ENCODE data around the gene LRGUK.

LRGUK gene

GRCh38 chr7:134085311-134085710, 41.8 kb upstream of the LRGUK start:
- TF ChIP-seq, protein P1, sequence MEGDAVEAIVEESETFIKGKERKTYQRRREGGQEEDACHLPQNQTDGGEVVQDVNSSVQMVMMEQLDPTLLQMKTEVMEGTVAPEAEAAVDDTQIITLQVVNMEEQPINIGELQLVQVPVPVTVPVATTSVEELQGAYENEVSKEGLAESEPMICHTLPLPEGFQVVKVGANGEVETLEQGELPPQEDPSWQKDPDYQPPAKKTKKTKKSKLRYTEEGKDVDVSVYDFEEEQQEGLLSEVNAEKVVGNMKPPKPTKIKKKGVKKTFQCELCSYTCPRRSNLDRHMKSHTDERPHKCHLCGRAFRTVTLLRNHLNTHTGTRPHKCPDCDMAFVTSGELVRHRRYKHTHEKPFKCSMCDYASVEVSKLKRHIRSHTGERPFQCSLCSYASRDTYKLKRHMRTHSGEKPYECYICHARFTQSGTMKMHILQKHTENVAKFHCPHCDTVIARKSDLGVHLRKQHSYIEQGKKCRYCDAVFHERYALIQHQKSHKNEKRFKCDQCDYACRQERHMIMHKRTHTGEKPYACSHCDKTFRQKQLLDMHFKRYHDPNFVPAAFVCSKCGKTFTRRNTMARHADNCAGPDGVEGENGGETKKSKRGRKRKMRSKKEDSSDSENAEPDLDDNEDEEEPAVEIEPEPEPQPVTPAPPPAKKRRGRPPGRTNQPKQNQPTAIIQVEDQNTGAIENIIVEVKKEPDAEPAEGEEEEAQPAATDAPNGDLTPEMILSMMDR (conservative IDR thresholded peaks at IDR 0.05): no peak
- no peak for TF ChIP-seq ZFX (IDR thresholded peaks at IDR 0.05)
- H3K27ac ChIP-seq: no peak overlapping the region

- H3K27ac ChIP-seq: no peak overlapping the region
- no peak for TF ChIP-seq ZFX (IDR thresholded peaks at IDR 0.05)
- TF ChIP-seq, protein P1 (conservative IDR thresholded peaks at IDR 0.05): no peak
Observed at GRCh38 chr7:134086998-134087735, 40.0 kb upstream of the LRGUK start.

DNA sequence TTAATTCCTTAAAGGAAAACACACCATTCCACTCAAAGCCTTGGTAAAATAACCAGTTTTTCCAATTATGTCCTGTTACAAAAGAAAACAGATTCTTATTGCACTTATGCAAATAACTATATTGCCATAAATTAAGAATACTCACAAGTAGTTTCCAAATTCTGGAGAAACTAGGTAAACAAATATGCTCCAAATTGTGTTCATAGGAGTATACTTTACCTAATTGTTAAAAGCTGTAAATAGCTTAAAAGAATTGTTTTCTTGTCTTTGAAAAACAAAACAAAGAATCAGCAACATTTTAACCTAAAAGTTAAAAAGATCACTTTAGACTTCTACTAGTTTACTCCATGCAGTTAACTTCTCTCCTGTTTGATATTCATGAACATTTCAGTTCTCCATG, 38.9 kb upstream of the LRGUK start:
- H3K27ac ChIP-seq: no peak overlapping the region
- TF ChIP-seq, protein P1 (conservative IDR thresholded peaks at IDR 0.05): no peak
- TF ChIP-seq ZFX (IDR thresholded peaks at IDR 0.05): no peak

GRCh38 chr7:134089446-134089845, 37.7 kb upstream of the LRGUK start:
- TF ChIP-seq ZFX (IDR thresholded peaks at IDR 0.05): no peak
- TF ChIP-seq, protein P1 (conservative IDR thresholded peaks at IDR 0.05): no peak
- no peak overlapping the region for H3K27ac ChIP-seq

DNA sequence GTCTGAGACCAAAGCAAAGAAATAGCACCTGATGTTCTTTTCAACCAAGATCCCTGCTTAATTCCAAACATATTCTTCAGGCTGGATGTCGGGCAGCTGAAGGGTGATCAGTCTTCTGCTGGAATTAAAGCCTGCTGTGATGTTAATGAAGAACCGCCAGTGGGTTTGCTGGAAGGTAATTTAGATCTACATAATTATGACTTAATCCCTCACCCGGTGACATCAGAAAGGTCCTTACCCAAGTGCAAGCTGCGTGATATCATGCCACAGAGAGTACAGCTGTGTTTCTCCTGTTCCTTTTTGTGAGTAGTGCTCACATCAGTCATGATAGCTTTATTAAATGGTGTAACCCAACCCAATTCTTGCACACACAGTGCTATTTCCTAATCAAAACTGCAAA, 29.1 kb upstream of the LRGUK start:
- TF ChIP-seq, protein P1 (conservative IDR thresholded peaks at IDR 0.05): no peak
- TF ChIP-seq ZFX (IDR thresholded peaks at IDR 0.05): no peak
- no peak overlapping the region for H3K27ac ChIP-seq

DNA sequence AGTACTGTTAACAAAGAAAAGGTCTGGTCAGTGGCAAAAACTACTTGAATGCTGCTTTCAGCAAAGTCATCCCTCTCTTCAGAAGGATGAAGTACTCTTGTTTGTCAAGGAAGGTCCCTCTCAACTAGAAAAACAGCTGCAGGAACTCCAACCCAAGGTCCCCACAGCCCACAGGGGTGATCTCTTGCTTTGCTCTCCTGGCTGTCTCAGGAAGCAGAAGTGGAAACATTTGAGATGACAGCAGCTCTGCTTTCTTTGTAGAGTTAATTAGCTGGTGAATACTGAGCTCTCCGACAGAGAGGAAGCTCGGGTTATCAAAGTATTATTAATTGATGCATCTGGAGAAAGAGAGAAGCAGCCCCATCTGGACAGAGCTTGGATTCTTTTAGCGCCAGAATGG, 25.4 kb upstream of the LRGUK start:
- no peak for TF ChIP-seq ZFX (IDR thresholded peaks at IDR 0.05)
- TF ChIP-seq, protein P1 (conservative IDR thresholded peaks at IDR 0.05): no peak
- H3K27ac ChIP-seq: no peak overlapping the region

DNA sequence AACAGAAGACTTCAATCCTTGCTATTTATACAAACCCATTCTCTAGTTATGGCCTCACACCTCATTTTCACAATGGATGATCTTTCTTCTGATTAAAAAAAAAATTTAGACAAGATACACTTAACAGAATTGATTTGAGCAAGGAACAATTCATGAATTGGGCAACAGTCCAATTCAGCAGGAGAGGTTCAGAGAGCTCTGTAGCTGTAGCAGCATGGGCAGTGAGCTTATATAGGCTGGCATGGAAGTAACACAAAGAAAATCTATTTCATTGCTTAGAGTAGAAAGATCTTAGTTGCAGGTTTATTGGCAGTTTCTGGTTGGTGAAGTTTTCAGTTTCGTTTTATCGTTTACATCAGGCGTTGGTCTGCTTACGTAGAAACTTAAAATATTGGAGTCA, 23.0 kb upstream of the LRGUK start:
- TF ChIP-seq, protein P1 (conservative IDR thresholded peaks at IDR 0.05): no peak
- no peak for TF ChIP-seq ZFX (IDR thresholded peaks at IDR 0.05)
- no peak overlapping the region for H3K27ac ChIP-seq

All from C4-2B (cell line).